Measurements from ENCODE around the gene GUCY2C. TPM values are rescaled to one million over a fixed set of nuclear protein-coding genes. Genes with fewer than 3 reads are reported as not detected.

The GUCY2C gene
- total RNA-seq, 2 experiments from 2014 or later: not detected

DNA sequence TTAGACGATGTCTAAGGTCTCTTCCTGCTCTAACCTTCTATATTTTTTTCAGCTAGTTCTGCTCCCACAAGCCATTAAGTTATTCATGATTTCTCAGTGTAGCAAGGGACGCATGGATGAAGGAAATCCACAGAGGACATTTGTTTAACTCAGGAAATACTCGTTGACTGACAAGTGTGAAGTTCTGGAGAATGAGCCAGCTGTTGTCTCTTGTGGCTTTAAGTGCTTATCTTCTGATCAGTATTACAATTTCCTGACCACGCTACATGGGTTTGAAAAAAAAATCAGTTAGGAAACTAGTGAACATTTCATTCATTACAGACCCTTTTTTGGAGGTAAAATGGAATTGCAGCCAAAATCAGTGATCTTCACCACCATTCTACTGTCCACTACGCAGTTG is 53.1 kb downstream of the GUCY2C start:
- peak; percentile 49 for ATAC-seq (ENCODE audit: poor library complexity)
- Histone ChIP-seq H3K36me3 (ENCODE audit: insufficient read depth, low read length) (no peaks in the 10 kb centered on the region), H3K27me3 (ENCODE audit: control insufficient read depth in 1 of 2, insufficient read depth in 2 of 2, low read length in 2 of 2) (no peaks in the 10 kb centered on the region), H3K4me1 (ENCODE audit: insufficient read depth, low read length) (peaks cover 17% of the 10 kb centered on the region), H3K9me3 (ENCODE audit: control insufficient read depth in 1 of 2, insufficient read depth in 1 of 2, low read length in 2 of 2) (no peaks in the 10 kb centered on the region), H3K4me3 (ENCODE audit: low read length) (no peak overlapping the region), H3K27ac (ENCODE audit: low read depth in 1 of 2, low read length in 2 of 2) (no peak overlapping the region)
- CTCF ChIA-PET: interaction anchor here (1.7 to 2.1 kb wide), 2 partner anchors 10 to 127 kb away, joined by 4 to 6 read pairs; a partner anchor contains a TSS
- Mint-ChIP-seq H3K27me3 (no peaks in the 10 kb centered on the region), H3K4me3 (peak overlapping the region; percentile 82), H3K9me3 (no peaks in the 10 kb centered on the region), H3K27ac (peak overlapping the region; percentile 58), H3K4me1 (ENCODE audit: low read depth) (peaks cover 27% of the 10 kb centered on the region), H3K36me3 (ENCODE audit: low read depth) (no peaks in the 10 kb centered on the region)
- intact Hi-C loops (cut with DNase I, micrococcal nuclease): loop anchor here in 1 of 2 experiments (1.0 to 10.0 kb wide), 2 partner anchors 13 to 132 kb away; a partner anchor contains a TSS
- TF ChIP-seq, protein P1, sequence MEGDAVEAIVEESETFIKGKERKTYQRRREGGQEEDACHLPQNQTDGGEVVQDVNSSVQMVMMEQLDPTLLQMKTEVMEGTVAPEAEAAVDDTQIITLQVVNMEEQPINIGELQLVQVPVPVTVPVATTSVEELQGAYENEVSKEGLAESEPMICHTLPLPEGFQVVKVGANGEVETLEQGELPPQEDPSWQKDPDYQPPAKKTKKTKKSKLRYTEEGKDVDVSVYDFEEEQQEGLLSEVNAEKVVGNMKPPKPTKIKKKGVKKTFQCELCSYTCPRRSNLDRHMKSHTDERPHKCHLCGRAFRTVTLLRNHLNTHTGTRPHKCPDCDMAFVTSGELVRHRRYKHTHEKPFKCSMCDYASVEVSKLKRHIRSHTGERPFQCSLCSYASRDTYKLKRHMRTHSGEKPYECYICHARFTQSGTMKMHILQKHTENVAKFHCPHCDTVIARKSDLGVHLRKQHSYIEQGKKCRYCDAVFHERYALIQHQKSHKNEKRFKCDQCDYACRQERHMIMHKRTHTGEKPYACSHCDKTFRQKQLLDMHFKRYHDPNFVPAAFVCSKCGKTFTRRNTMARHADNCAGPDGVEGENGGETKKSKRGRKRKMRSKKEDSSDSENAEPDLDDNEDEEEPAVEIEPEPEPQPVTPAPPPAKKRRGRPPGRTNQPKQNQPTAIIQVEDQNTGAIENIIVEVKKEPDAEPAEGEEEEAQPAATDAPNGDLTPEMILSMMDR (IDR thresholded peaks at IDR 0.05): no peak
- peak in 3 of 14 experiments; percentile 49 to 64 (median 62) for DNase-seq
- POLR2A ChIA-PET: interaction anchor here (0.8 to 2.1 kb wide), 2 partner anchors 127 to 278 kb away, joined by 3 to 13 read pairs; partner anchors contain the start of gene ATF7IP

DNA sequence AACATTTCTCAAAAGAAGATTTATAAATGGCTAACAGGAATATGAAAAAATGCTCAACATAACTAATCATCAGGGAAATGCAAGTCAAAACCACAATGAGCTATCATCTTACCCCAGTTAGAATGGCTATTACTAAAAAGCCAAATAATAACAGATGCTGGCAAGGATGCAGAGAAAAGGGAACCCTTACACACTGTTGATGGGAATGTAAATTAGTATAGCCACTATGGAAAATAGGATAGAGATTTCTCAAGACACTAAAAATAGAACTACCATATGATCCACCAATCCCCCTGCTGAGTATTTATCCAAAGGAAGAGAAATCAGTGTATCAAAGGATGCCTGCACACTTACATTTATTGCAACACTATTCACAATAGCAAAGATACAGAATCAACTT is 58.3 kb downstream of the GUCY2C start:
- Histone ChIP-seq H3K4me1 (ENCODE audit: insufficient read depth, low read length) (peaks cover under 1% of the 10 kb centered on the region), H3K27ac (ENCODE audit: low read depth in 1 of 2, low read length in 2 of 2) (no peak overlapping the region), H3K36me3 (ENCODE audit: insufficient read depth, low read length) (no peaks in the 10 kb centered on the region), H3K4me3 (ENCODE audit: low read length) (no peak overlapping the region), H3K27me3 (ENCODE audit: control insufficient read depth in 1 of 2, insufficient read depth in 2 of 2, low read length in 2 of 2) (no peaks in the 10 kb centered on the region), H3K9me3 (ENCODE audit: control insufficient read depth in 1 of 2, insufficient read depth in 1 of 2, low read length in 2 of 2) (peaks cover 0 to 10% of the 10 kb centered on the region in 2 experiments)
- DNase-seq: no peak
- H3K36me3 Mint-ChIP-seq (ENCODE audit: low read depth): no peaks in the 10 kb centered on the region
- peaks cover 5% of the 10 kb centered on the region for H3K9me3 Mint-ChIP-seq
- ChIA-PET POLR2A (no interaction called here), CTCF (interaction anchor here (1.1 kb wide), 1 partner anchor 26 kb away, joined by 3 read pairs; no protein-coding TSS in a partner anchor)
- no peaks in the 10 kb centered on the region for H3K27me3 Mint-ChIP-seq
- intact Hi-C loops (cut with DNase I, micrococcal nuclease): no loop called here
- no peak overlapping the region for H3K4me3 Mint-ChIP-seq
- TF ChIP-seq, protein P1 (IDR thresholded peaks at IDR 0.05): no peak
- ATAC-seq (ENCODE audit: poor library complexity): no peak
- peaks cover 10% of the 10 kb centered on the region for H3K4me1 Mint-ChIP-seq (ENCODE audit: low read depth)
- H3K27ac Mint-ChIP-seq: no peak overlapping the region

DNA sequence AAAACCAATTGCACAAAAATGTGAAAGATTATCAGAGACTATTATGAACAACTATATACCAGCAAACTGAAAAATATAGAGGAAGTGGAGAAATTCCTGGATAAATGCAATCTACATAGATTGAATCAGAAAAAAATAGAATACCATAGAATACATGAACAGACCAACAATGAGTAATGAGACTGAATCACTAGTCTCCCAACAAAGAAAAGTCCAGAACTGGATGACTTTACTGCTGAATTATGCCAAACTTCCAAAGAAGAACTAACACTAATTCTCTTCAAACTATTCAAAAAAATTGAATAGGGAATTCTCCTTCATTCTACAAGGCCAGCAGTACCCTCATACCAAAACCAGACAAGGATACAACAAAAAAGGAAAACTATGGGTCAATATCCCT is 60.6 kb downstream of the GUCY2C start:
- Histone ChIP-seq H3K27ac (ENCODE audit: low read depth in 1 of 2, low read length in 2 of 2) (no peak overlapping the region), H3K36me3 (ENCODE audit: insufficient read depth, low read length) (no peaks in the 10 kb centered on the region), H3K4me3 (ENCODE audit: low read length) (no peak overlapping the region), H3K9me3 (ENCODE audit: control insufficient read depth in 1 of 2, insufficient read depth in 1 of 2, low read length in 2 of 2) (peaks cover 0 to 10% of the 10 kb centered on the region in 2 experiments), H3K27me3 (ENCODE audit: control insufficient read depth in 1 of 2, insufficient read depth in 2 of 2, low read length in 2 of 2) (no peaks in the 10 kb centered on the region), H3K4me1 (ENCODE audit: insufficient read depth, low read length) (no peaks in the 10 kb centered on the region)
- ATAC-seq (ENCODE audit: poor library complexity) (no peak), DNase-seq (no peak)
- ChIA-PET CTCF (no interaction called here), POLR2A (no interaction called here)
- H3K27me3 Mint-ChIP-seq: no peaks in the 10 kb centered on the region
- no peak overlapping the region for H3K27ac Mint-ChIP-seq
- no peak overlapping the region for H3K4me3 Mint-ChIP-seq
- no peaks in the 10 kb centered on the region for H3K36me3 Mint-ChIP-seq (ENCODE audit: low read depth)
- intact Hi-C loops (cut with DNase I, micrococcal nuclease): no loop called here
- TF ChIP-seq, protein P1 (IDR thresholded peaks at IDR 0.05): no peak
- peaks cover 5% of the 10 kb centered on the region for H3K9me3 Mint-ChIP-seq
- H3K4me1 Mint-ChIP-seq (ENCODE audit: low read depth): no peaks in the 10 kb centered on the region

Measured in CD4-positive, alpha-beta T cell (primary cell).